ENCODE results near the gene CHSY1. TPM values are rescaled to one million over a fixed set of nuclear protein-coding genes. Genes with fewer than 3 reads are reported as not detected.

The CHSY1 gene
- total and polyA plus RNA-seq, 2 of the 4 experiments (the other 2 are of a cell fraction): 40.9 to 53.2 TPM

GRCh38 chr15:101183931-101184305, 67.9 kb downstream of the CHSY1 start:
- Histone ChIP-seq H3K9ac (ENCODE audit: low read depth, low read length) (no peak overlapping the region), H3K18ac (ENCODE audit: low read depth, low read length) (peak overlapping the region; percentile 59), H3K4me3 (ENCODE audit: insufficient read depth, low read depth, low read length) (no peak overlapping the region), H3K79me1 (ENCODE audit: low read depth in 1 of 2, low read length in 2 of 2) (peaks cover 20 to 82% of the 10 kb centered on the region in 2 experiments; a peak in 3 of 4 replicates), H2AFZ (replicated peaks; ENCODE audit: low read length, poor library complexity) (no peak overlapping the region), H3K14ac (replicated peaks; ENCODE audit: low read depth, low read length) (peak overlapping the region; percentile 65), H4K91ac (ENCODE audit: insufficient read depth, low read depth, low read length) (no peak overlapping the region; the same call in 1 of the 2 replicates), H4K5ac (ENCODE audit: low read depth, low read length) (peak overlapping the region; percentile 44), H2BK120ac (ENCODE audit: low read depth, low read length) (peak overlapping the region; percentile 65), H3K4ac (ENCODE audit: low read depth, low read length) (peak overlapping the region; percentile 74), H3K23ac (ENCODE audit: low read depth, low read length) (peak overlapping the region; percentile 54; the same call in 1 of the 2 replicates), H3K36me3 (ENCODE audit: control insufficient read depth, insufficient read depth, low read length) (peaks cover 10% of the 10 kb centered on the region), H2BK5ac (ENCODE audit: low read depth, low read length, poor library complexity, severe bottlenecking) (peak overlapping the region; percentile 56), H2BK15ac (ENCODE audit: low read depth, low read length) (peak overlapping the region; percentile 0; the same call in 1 of the 3 replicates), H3K4me2 (ENCODE audit: low read depth, low read length) (peak overlapping the region; percentile 27), H2AK9ac (replicated peaks; ENCODE audit: low read depth, low read length, poor library complexity) (no peak overlapping the region), H2BK20ac (ENCODE audit: low read depth, low read length) (peak overlapping the region; percentile 55; the same call in 1 of the 2 replicates), H3K9me3 (ENCODE audit: control insufficient read depth, insufficient read depth, low read length) (no peaks in the 10 kb centered on the region), H3K9me1 (ENCODE audit: insufficient read depth, low read length) (peaks cover 38% of the 10 kb centered on the region), H2AK5ac (ENCODE audit: low read depth, low read length) (peak overlapping the region; percentile 21; the same call in 1 of the 2 replicates), H4K8ac (ENCODE audit: low read depth in 2 of 2, low read length in 2 of 2) (peak overlapping the region in 1 of 2 experiments; percentile 4; a peak in 1 of 4 replicates), H3K27me3 (ENCODE audit: control insufficient read depth, insufficient read depth, low read length) (no peaks in the 10 kb centered on the region), H3K56ac (ENCODE audit: extremely low read depth, insufficient read depth, low read length) (no peak overlapping the region), H4K20me1 (ENCODE audit: insufficient read depth, low read length) (peaks cover 18% of the 10 kb centered on the region), H3K4me1 (ENCODE audit: control insufficient read depth, insufficient read depth, low read length) (peaks cover 29% of the 10 kb centered on the region), H3K27ac (ENCODE audit: insufficient read depth, low read length) (peak overlapping the region; percentile 71)
- dilution Hi-C loops (cut with HindIII; ENCODE audit: low sequenced_read_pairs, unreplicated experiment): no loop called here
- in situ Hi-C loops (cut with MboI; ENCODE audit: low sequenced_read_pairs): no loop called here
- CTCF ChIA-PET: no interaction called here
- WGBS, 2 experiments (ENCODE audit: extremely low coverage in 2 of 2, insufficient read length in 1 of 2): no CpG with 5 or more reads among the region's 5 CpGs
- intact Hi-C loops (cut with micrococcal nuclease): no loop called here
- POLR2A ChIA-PET (ENCODE audit: unreplicated experiment): no interaction called here
- DNase-seq (no peak), ATAC-seq (ENCODE audit: low read depth) (peak; percentile 1; the same call in 1 of the 2 replicates)
- no TSS peak for BruUV-seq (replicated peaks)
- TF ChIP-seq CTCF (conservative IDR thresholded peaks at IDR 0.05; ENCODE audit: low read depth, low read length) (no peak), USF2 (IDR thresholded peaks at IDR 0.05; ENCODE audit: low read depth, low read length) (no peak), CEBPB (IDR thresholded peaks at IDR 0.05; ENCODE audit: low read depth, low read length) (no peak), RAD21 (IDR thresholded peaks at IDR 0.05; ENCODE audit: low read length) (no peak), SMC3 (IDR thresholded peaks at IDR 0.05; ENCODE audit: low read depth, low read length) (no peak), POLR2A (IDR thresholded peaks at IDR 0.05; ENCODE audit: low read depth, low read length) (no peak), RFX5 (IDR thresholded peaks at IDR 0.05; ENCODE audit: low read depth, low read length) (no peak), NFE2L2 (IDR thresholded peaks at IDR 0.05; ENCODE audit: low read depth, low read length) (no peak), MAZ (IDR thresholded peaks at IDR 0.05; ENCODE audit: borderline replicate concordance, low read depth, low read length) (no peak), MAFK (IDR thresholded peaks at IDR 0.05; ENCODE audit: low read depth, low read length) (no peak), RCOR1 (IDR thresholded peaks at IDR 0.05; ENCODE audit: insufficient replicate concordance, low read length) (no peak), BHLHE40 (IDR thresholded peaks at IDR 0.05; ENCODE audit: low read depth, low read length) (no peak), FOS (IDR thresholded peaks at IDR 0.05; ENCODE audit: low read depth, low read length) (no peak)
